Measurements from ENCODE around the gene COL25A1.
"Not testable (repeated sequence)": the region's sequence is repeated elsewhere in the genome, so short reads cannot be mapped to it uniquely, and the experiment has no call there.

The COL25A1 gene

DNA sequence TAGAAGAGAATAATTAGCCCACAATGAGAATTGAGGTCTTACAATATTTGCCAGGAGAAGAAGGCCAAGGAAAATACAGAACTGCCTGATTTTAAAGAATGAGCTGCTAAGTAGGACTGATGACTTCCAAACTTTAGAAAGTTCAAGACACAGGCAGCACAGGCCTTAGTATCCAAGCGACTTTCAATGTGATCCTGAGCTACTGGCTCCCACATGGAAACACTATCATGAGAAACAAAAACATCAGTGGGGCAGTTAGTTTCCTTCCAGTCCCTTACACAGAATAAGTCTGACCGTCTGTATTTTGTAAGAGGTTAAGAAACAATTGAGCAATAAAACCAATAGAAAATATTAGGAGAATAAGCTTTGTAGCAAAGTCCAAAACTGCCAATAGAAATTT, 251.4 kb downstream of the COL25A1 start:
- no peak for DNase-seq (ENCODE audit: low read depth)

DNA sequence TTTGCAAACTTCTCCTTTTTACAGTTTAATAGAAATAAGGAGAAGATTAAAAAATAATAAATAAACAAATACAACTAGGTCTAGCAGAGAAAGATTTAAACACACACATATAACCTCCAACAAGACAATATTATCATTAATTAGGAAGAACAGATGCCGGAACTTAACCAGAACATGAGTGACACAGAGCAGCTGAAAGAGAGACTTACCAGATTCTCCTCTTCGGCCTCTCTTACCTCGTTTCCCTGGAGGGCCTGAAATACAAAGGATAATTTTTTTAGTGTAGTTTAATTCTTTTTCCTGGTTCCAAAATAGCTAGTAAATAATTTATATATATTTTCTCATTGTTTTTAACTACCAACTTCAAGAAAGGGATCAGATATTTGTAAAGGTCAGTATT, 252.5 kb downstream of the COL25A1 start:
- DNase-seq (ENCODE audit: low read depth), result no peak

DNA sequence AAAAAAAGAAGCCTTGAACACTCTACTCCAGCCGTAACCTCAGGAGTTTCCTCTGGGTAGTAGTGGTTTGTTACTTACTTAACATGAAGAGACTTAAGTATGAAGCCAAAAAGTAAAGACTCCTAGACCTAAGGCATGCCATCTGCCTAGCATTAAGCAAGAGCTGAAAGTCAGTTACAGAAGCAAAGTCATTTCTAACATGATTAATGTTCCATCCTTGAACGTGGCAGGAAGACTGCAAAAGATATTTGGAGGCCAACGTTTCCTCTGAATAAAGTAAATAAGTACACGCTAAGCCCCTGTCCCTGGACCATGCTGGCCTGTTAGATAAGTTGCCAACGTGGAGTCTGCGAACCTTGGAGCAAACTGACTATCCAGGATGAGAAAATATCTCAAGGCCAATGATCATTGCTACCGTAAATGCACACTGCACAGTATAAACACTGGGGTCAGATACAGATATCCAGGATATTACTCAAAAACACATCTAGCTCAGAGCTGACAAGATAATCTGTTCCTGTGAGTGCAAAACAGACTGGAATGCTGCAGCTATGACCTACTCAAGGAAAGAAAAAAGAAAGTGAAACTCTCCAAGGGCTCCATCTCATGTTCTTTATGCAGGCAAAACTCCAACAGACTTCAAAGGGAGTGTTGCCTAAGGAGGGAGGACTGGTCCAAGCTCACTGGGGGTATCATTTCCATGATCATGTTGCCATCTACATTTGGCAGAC, 255.8 kb downstream of the COL25A1 start:
- DNase-seq (ENCODE audit: low read depth), result no peak

DNA sequence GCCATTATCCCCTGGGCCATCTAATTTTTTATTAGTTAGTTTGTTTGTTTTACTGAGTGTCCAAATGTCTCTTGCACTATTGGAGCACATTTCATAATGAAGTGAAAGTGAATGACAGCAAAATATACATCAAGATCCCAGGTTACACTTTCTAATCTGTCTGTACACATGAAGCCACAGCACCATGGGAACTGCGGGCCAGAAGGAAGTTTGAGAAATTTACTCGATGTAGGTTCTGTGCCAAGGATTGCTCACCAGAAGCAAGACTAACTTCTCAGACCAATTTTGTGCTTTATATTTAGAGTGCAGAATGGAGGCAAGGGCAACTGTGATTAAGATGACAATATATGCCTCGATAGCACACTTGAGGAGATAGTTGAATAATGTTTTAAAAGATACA, 258.0 kb downstream of the COL25A1 start:
- no peak for DNase-seq (ENCODE audit: low read depth)

DNA sequence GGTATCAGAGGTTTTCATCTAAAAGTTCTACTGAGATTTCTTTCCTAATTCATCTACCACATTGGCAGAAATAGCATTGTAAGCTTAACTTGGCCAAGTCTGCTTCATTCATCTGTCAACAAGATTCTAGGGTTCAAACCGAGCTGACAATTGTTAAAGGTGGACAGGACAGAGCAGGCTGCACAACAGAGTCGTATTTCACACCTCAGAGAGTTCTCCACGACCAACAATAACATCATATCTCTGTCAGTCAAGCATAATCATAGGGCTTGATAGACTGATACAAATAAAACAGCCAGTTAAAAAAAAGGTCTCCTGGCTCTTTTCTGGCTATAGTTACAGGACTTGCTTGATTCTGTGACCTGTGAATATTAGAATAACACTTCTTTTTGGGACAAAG, 259.2 kb downstream of the COL25A1 start:
- DNase-seq (ENCODE audit: low read depth), result no peak

DNA sequence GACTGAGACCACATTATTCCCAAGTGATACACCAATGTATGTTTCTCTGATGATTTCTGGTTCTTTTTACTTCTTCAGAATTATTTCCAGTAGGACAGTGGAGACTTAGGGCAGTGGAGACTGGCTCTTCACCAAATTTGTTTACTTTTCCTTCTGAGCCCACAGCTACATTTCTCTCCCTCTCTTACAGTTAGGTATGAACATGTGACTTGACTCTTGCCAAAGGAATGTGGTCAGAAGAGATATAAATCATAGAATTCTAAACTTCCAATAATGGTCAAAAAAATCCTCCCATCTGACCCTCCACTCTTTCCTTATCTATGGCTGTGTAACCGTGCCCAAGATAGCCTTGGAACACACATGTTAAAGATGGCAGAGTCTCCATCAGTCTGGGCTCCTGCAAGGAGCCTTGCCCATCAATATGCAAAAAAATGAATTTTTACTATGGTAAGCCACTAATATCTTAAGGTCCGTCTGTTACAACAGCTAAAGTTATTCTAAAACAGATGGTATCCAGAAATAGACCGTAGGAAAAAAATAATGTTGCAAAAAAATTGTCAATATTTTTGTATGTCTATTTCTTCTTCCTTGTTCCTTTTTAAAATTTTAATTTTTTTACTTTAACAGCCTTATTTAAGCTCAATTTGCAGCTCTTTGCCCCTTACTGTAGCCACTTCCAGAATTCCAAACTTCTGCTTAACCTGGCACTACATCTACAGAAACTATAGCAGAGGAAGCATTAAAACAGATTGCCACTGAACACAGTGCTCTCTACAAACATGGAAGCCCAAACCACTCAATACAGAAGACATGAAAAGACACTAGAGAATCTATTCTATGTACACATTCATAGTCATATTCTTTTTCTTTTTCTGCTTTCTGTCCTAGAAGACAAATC, 260.7 kb downstream of the COL25A1 start:
- no peak for DNase-seq (ENCODE audit: low read depth)

DNA sequence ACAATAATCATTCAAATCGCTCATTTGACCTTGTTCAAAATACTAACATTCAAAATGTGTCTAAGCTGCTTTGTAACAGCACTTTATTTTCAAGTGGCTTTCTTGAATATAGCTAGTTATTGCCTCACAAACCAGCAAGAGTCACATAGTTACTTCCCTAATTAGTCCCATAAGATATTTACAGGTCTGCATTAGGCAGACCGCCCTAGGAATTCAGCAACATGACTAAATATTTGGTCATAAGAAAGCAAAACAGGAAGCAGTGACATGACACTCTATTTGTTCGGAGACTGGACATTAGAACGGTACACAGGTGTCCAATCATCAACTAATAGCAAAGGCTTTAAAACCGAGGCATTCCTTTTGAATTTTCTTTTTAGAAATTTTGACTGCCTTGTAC, 262.0 kb downstream of the COL25A1 start:
- no peak for DNase-seq (ENCODE audit: low read depth)

DNA sequence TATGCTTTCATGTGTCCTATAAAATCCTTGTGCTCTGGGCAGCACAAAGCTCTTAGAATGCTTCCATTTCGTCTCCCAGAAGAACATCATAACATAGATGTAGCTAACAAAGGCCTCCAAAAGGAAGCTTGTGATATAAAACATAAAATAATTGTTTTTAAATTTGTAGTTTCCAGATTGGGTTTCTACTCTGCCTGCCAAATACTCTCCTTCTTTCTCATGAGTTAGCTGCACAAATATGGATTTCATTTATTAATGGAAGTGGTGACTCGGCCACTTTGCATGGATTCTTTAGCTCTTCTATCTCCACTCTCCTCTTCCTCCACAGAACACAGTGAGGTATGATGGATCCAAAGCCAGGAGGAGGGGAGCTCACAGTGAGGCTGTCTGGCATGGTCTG, 265.4 kb downstream of the COL25A1 start:
- DNase-seq (ENCODE audit: low read depth), result no peak

DNA sequence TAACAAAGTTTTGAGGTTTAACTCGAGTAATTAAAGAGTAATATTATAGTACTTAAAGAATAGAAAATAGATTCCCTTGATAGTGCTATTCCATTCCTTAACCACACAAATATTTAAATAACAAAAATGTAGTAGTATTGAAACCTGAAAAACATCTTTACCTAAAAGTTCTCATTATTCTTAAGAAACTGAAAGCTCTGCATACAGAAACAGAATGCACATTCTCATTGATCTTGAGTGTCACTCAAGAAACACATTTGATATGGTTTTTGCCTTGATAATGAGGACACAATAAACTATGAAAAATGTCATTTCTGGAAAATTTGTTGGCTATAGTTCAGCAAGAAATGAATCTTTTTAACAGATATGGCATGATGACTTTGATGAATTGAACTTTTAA, 268.5 kb downstream of the COL25A1 start:
- DNase-seq (ENCODE audit: low read depth), result no peak

DNA sequence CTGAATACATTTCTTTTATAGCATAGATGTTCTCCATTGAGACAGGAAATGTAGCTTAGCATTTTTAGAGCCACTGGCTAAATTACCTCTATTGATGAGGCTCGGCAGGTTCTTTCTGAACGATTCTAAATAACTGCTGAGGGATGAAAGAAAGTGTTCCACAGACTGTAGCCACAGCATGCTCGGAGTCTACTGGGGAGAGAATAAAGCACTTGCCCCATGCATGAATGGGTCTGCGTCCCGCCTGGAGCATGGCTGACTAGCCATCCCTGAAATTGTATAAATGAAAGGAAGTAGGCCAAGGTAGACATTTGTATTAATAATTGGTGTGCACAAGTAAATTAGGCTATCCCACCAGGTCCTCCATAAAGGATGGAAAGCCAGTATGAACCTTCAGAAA, 269.8 kb downstream of the COL25A1 start:
- no peak for DNase-seq (ENCODE audit: low read depth)

DNA sequence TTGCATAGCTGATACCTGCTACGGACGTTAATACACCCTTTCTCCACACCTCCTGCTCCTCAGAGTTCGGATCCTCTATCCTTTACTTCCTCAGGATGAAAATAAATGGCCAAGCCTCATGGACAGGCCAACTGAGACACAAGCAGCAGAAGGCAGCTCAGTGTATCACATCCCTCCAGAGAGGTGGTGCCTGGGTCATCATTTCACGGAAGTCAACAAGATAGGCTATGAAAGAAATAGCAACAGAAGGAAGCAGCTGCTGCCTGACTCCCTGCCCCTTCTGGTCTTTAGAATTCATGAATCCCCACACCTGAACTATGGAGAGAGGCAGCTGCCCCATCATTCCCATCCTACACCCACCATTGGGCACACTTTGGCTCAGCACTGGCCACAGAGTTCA, 272.5 kb downstream of the COL25A1 start:
- DNase-seq (ENCODE audit: low read depth), result no peak

DNA sequence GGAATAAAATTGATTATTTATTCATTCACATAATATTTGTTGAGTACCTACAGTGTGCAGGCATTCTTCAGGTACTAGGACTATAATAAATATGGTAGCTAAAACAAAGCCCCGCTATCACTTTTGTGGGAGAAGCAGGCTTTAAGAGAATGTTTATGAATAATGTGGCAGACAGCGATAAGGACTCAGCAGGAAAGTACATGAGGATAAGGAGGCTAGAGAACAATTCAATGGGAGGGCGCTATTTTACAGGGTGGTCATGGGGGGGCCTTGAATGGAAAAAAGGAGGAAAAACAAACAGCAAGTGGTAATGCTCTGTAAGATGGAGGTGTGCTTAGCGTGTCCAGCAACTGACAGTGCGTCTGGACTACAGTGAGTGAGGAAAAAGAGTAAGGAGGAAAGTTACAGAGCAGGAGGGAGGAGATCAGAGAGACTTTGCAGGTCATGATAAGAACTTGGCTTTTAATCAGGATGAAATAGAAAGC, 275.4 kb downstream of the COL25A1 start:
- DNase-seq (ENCODE audit: low read depth), result no peak

DNA sequence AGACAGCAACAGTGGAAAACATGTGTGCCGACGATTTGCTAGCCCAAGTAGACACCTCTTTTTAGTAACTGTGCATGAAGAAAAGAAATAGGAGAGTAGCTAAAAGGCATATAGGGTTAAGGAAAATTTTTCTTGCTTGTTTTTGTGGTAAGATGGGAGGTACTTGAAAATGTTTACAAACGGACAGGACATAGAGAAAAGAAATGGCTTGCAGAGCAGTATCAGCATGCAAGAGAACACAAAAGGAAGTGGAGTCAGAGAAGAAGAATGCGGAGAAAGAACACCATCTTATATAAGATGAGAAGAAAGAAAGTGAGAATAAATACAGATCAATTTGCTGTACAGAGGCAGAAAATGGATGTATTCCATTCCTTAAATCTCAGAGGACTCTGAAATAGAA, 275.9 kb downstream of the COL25A1 start:
- no peak for DNase-seq (ENCODE audit: low read depth)

DNA sequence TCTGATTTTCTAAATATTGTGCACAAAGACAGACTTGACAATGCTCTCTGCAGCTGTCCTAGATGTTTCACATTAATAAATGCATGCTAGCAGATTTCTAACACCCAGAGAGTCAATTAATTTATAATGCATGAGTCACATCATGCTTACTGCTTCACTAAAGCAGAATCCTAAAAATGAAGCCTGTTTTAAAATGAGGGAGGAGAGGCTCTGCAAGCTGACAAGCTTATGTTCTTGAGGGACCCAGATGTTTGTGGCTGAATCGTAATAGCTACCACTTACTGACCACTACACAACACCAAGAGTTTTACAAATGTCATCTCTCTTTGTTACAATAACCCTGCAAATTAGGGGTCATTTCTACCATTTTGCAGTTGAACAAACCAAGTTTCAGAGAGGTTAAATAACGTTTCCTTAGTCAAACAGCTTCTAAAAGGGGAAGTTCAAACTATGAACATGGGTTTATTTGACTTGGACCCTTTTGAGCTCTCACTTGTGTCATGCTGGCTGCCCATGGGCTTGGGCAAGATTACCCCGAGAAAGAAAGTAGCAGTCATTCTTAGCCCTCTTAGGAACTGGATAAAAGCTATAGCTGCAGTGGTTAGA, 276.9 kb downstream of the COL25A1 start:
- DNase-seq (ENCODE audit: low read depth), result no peak

DNA sequence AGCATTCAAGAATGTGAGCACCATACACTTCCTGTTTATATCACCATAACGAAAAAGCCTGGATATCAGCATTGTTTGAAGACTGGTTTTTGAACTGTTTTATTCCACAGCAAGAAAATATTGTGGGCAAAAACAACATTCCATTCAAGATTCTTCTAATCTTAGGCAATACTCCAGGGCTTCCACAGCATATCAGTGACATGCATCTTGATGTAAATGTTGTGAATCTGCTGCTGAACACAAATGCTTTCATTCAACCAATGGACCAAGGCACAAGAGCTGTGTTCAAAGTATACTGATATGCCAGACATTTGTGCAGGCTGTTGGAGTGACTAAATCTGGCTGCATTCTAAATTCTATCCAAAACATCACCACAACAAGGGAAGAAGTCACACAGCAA, 279.5 kb downstream of the COL25A1 start:
- DNase-seq (ENCODE audit: low read depth), result no peak

DNA sequence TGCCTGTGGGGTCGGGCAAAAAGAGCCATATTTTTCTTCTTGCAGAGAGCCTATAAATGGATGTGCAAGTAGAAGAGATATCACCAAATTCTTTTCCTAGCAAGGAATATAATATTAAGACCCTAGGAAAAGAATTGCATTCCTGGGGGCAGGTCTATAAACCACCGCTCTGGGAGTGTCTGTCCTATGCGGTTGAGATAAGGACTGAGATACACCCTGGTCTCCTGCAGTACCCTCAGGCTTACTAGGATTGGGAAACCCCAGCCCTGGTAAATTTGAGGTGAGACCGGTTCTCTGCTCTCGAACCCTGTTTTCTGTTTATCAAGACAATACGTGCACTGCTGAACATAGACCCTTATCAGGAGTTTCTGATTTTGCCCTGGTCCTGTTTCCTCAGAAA, 280.8 kb downstream of the COL25A1 start:
- DNase-seq (ENCODE audit: low read depth), result not testable (repeated sequence)

DNA sequence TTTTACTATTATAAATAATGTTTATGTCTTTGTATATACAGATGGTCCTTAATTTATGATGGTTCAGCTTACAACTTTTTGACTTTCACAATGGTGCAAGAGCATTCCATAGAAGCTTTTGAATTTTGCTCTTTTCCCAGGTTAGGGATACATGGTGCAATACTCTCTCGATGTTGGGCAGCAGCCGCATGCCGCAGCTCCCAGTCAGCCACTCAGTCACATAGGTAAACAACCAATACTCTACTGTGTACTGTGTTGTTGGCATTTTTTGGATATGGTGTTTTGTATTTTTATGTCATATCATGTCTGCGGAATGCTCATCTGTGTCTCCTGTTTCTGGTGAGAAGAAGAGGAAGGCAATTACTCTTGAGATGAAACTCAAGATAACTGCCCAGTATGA, 281.6 kb downstream of the COL25A1 start:
- no peak for DNase-seq (ENCODE audit: low read depth)

DNA sequence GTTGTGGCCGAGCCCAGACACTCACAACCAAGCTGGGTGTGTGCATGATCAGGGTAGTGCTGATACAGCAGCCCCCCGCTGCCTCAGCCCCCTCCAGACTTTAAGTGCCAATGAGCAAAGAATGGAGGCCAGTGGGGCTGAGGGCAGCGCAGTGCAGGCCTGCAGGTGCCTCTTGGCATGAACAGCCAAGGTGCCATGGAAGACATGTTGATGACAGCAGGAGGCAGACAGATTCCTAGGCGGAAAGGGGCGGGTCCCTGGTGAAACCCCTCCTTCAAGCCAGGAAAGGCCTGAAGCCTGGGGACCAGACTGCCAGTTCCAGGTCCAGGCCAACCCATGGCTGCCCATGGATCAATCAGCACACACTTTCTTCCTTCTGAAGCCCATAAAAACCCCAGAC, 286.3 kb downstream of the COL25A1 start:
- DNase-seq (ENCODE audit: low read depth), result no peak

DNA sequence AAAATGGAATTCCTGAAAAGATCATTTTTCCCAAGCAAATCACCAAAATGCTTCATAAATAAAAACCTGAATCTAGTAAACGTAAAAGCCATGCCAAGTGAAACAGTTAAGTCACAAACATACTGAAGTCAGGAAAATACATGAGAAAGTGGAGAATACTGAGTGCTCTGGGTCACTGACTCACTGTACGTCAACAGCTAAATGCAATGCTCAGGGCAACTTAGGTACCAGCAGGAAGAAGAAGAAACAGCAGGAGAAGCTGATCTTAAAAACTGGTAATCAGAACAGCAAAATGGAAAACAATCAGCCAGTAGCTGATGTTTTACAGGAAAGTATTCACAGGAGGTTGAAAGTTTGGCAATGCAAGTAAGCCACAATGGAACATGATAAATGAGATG, 287.0 kb downstream of the COL25A1 start:
- DNase-seq (ENCODE audit: low read depth), result no peak

DNA sequence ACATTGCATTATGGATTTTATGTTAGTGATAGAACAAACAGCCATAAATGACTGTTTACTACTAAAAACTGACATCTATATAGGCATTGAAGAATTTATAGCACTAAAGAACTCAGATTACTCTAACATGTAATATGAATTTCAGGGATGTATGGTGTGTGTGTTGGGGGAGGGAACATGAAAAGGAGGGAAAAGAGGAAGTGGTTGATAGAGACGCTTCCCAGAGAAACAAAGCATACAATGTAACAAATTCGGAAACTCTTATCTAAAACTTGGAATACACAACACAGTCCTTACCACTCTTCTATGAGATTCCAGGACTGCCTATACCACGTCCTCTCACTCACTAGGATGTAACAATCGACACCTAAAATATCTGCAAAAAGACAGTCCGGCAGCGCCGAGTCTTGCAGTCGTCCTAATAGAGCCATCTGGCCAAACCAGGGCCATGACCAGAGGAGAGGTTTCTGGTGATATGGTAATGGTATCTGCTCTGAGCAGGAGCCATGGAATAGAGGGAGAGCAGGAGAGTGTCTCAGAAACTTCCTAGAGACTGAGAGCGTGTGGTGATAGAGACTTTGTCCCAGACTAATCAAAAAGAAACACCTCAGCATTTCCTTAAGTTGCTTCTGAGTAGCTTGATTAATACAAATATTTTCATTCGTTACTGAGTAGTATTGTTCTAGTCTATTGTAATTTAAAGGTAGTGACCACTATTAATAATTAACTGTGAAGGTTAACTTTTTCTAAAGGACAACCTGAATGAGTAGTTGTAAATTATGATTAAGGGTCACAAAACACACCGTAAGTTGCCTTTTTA, 287.7 kb downstream of the COL25A1 start:
- DNase-seq (ENCODE audit: low read depth), result no peak

DNA sequence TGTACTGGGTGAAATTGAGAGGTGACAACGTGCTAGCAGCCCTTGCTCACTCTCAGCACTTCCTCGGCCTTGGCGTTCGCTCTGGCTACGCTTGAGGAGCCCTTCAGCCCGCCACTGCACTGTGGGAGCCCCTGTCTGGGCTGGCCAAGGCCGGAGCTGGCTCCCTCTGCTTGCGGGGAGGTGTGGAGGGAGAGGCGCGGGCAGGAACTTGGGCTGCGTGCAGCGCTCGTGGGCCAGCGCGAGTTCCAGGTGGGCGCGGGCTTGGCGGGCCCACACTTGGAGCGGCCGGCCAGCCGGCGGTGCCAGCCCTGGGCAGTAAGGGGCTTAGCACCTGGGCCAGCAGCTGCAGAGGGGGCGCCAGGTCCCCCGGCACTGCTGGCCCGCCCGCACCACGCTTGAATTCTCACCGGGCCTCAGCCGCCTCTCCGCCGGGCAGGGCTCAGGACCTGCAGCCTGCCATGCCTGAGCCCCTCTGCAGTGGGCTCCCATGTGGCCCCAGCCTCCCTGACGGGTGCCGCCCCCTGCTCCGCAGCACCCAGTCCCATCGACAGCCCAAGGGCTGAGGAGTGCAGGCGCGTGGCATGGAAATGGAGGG, 290.1 kb downstream of the COL25A1 start:
- no peak for DNase-seq (ENCODE audit: low read depth)

All from T follicular helper cell (primary cell).